Ovary (tissue), 9 donors: ENCODE data around the gene NINL. TPM values are rescaled to one million over a fixed set of nuclear protein-coding genes. Genes with fewer than 3 reads are reported as not detected.

Experiments used
- DNase-seq, 5 donors: peaks; one replicate each; pipeline ENCODE4 v3.0.0-alpha.2; 2019 to 2020
- H3K27ac ChIP-seq, 2 donors: fragments of 200-600 bp; one replicate each; pipeline versions ENCODE4 v1.5.1 to v1.8.0; 2019 to 2022
- H3K27me3 ChIP-seq: fragments of 200-600 bp; one replicate; pipeline ENCODE4 v1.8.0; 2022
- H3K36me3 ChIP-seq: fragments of 200-600 bp; sonication (generic); one replicate; pipeline ENCODE4 v1.5.1; 2019
- H3K4me1 ChIP-seq: one replicate; pipeline ENCODE4 v1.8.1; 2013; ENCODE audit warnings: mild to moderate bottlenecking, moderate library complexity; ENCODE audit not compliant: insufficient read depth
- H3K4me3 ChIP-seq: fragments of 200-600 bp; sonication (generic); one replicate; pipeline ENCODE4 v1.5.1; 2017
- H3K9me3 ChIP-seq, 2 donors: fragments of 200-600 bp in 1 of 2; sonication (generic) in 1 of 2; one replicate each; pipeline versions ENCODE4 v1.5.1 to v1.8.1; 2013 to 2019; ENCODE audit warnings: mild to moderate bottlenecking in 1 of 2, moderate library complexity in 1 of 2
- EP300 ChIP-seq: sonication (generic); formaldehyde crosslinking; IDR thresholded peaks from one replicate; pipeline ENCODE4 v1.6.1; 2017; ENCODE audit warnings: antibody characterized with exemption
- POLR2A ChIP-seq: fragments of 450-650 bp; IDR thresholded peaks from one replicate; pipeline ENCODE4 v1.6.1; 2017; ENCODE audit warnings: antibody characterized with exemption, mild to moderate bottlenecking, moderate library complexity
- WGBS, 3 donors: extraction: QIAGEN DNeasy Blood & Tissue Kit in 1 of 3; methylation state at CpG; one replicate each; pipeline versions ENCODE4 v1.1.5 to v1.1.7; 2013 to 2017; 5-methylcytosine and 5-hydroxymethylcytosine counted together
- intact Hi-C, 4 donors: fragments of 100-400 bp; cut with DNase I; formaldehyde crosslinking; loops; one replicate each; pipeline versions ENCODE4 v1.11.0 to v1.15.1; 2022 to 2023
- polyA plus RNA-seq, 2 donors: library from polyadenylated mRNA; stranded (reverse); fragments of 200-250 nt in 1 of 2; fragments of 350-450 nt in 1 of 2; fragmentation: Illumina TruSeq in 1 of 2; extraction: RNeasy Lipid Tissue Mini Kit (QIAGEN cat#74804) in 1 of 2; gene quantifications; one replicate each; pipeline ENCODE4 v1.2.3, GENCODE V29; 2013 to 2014
- total RNA-seq, 7 donors: library from RNA; depleted of rRNA in 2 of 7; stranded (reverse); fragments of >200 nt in 2 of 7; fragmentation: NEBNext Ultra II Directional in 3 of 7; extraction: Animal tissue kit (Norgen Biotek cat#: 25700) in 3 of 7; gene quantifications; one replicate each; pipeline versions ENCODE4 v1.1.0 to v1.2.4, GENCODE V29; 2016 to 2023
- TF ChIP-seq, protein P1 (sequence below), 3 donors: fragments of 450-650 bp in 2 of 3; fragments of 200-600 bp in 1 of 3; IDR thresholded peaks; one replicate each; pipeline versions ENCODE4 v1.5.1 to v1.8.0; 2016 to 2022; ENCODE audit warnings: antibody characterized with exemption in 3 of 3, mild to moderate bottlenecking in 1 of 3
- donor health status: DM: no; HTN: no; CAD: no; lungs with moderate emphysema.
- donor health status: DM: no; HTN: no; CAD: no.
- donor health status: Bipolar disorder and iron deficiency.
- donor health status: DM: yes; HTN: yes; CAD: no.
- donor health status: DM: no; HTN: no; CAD: no.
- donor health status: DM: yes; HTN: yes; CAD: no.

Gene NINL
- total and polyA plus RNA-seq, 9 donors, result 10.1 to 33.3 (median 20.3) TPM

- TF ChIP-seq EP300 (no peak), POLR2A (no peak)
- TF ChIP-seq, protein P1, sequence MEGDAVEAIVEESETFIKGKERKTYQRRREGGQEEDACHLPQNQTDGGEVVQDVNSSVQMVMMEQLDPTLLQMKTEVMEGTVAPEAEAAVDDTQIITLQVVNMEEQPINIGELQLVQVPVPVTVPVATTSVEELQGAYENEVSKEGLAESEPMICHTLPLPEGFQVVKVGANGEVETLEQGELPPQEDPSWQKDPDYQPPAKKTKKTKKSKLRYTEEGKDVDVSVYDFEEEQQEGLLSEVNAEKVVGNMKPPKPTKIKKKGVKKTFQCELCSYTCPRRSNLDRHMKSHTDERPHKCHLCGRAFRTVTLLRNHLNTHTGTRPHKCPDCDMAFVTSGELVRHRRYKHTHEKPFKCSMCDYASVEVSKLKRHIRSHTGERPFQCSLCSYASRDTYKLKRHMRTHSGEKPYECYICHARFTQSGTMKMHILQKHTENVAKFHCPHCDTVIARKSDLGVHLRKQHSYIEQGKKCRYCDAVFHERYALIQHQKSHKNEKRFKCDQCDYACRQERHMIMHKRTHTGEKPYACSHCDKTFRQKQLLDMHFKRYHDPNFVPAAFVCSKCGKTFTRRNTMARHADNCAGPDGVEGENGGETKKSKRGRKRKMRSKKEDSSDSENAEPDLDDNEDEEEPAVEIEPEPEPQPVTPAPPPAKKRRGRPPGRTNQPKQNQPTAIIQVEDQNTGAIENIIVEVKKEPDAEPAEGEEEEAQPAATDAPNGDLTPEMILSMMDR (IDR thresholded peaks at IDR 0.05), result no peak
- Histone ChIP-seq H3K9me3 (no peaks in the 10 kb centered on the region), H3K36me3 (no peaks in the 10 kb centered on the region), H3K27me3 (no peaks in the 10 kb centered on the region), H3K27ac (no peak overlapping the region), H3K4me1 (peaks cover 13% of the 10 kb centered on the region), H3K4me3 (no peak overlapping the region)
- peak in 1 of 5 donors; percentile 50 for DNase-seq
- intact Hi-C loops, result no loop called here
- WGBS, 3 donors, result 62 to 71% (median 66%) methylated on average over 16 of the region's 16 CpGs
Measured at GRCh38 chr20:25576783-25577530, 8.4 kb downstream of the NINL start.

- TF ChIP-seq EP300 (no peak), POLR2A (no peak)
- TF ChIP-seq, protein P1 (IDR thresholded peaks at IDR 0.05), result no peak
- 67 to 78% (median 70%) methylated on average over 3 of the region's 3 CpGs for WGBS, 3 donors
- Histone ChIP-seq H3K4me1 (peaks cover 14% of the 10 kb centered on the region), H3K27ac (peak overlapping the region in 1 of 2 donors; percentile 64), H3K36me3 (no peaks in the 10 kb centered on the region), H3K9me3 (no peaks in the 10 kb centered on the region), H3K27me3 (no peaks in the 10 kb centered on the region), H3K4me3 (no peak overlapping the region)
- intact Hi-C loops, result no loop called here
- peak in 1 of 5 donors; percentile 27 for DNase-seq
Measured at GRCh38 chr20:25574411-25574810, 10.9 kb downstream of the NINL start.

GRCh38 chr20:25573288-25574251 is 11.8 kb downstream of the NINL start:
- Histone ChIP-seq H3K27me3 (no peaks in the 10 kb centered on the region), H3K4me3 (no peak overlapping the region), H3K27ac (peak overlapping the region in 1 of 2 donors; percentile 64), H3K36me3 (no peaks in the 10 kb centered on the region), H3K4me1 (peaks cover 9% of the 10 kb centered on the region), H3K9me3 (no peaks in the 10 kb centered on the region)
- peak in 4 of 5 donors; percentile 32 to 44 (median 36) for DNase-seq
- intact Hi-C loops, result no loop called here
- 27 to 53% (median 29%) methylated on average over 6 of the region's 6 CpGs for WGBS, 3 donors
- TF ChIP-seq, protein P1 (IDR thresholded peaks at IDR 0.05), result no peak
- TF ChIP-seq EP300, result no peak

- TF ChIP-seq, protein P1 (IDR thresholded peaks at IDR 0.05), result no peak
- TF ChIP-seq POLR2A (no peak), EP300 (no peak)
- Histone ChIP-seq H3K4me1 (peaks cover 9% of the 10 kb centered on the region), H3K27me3 (no peaks in the 10 kb centered on the region), H3K36me3 (no peaks in the 10 kb centered on the region), H3K27ac (peak overlapping the region in 1 of 2 donors; percentile 64), H3K9me3 (no peaks in the 10 kb centered on the region), H3K4me3 (no peak overlapping the region)
- no peak for DNase-seq
- intact Hi-C loops, result no loop called here
- 85 to 89% (median 88%) methylated on average over 2 of the region's 2 CpGs for WGBS, 3 donors
Measured at GRCh38 chr20:25571817-25572216, 13.5 kb downstream of the NINL start.
